H1 (cell line): ENCODE data around the gene SWT1. TPM values are rescaled to one million over a fixed set of nuclear protein-coding genes. Genes with fewer than 3 reads are reported as not detected.

Experiments
- CTCF ChIA-PET: fragments of 300-600 bp; sonication (Branson Sonifier 250); formaldehyde crosslinking; loops from one replicate; lab custom pipeline; 2021; ENCODE audit not compliant: partially characterized antibody; lab: Charles Lee
- POLR2A ChIA-PET: fragments of 300-600 bp; sonication (Branson Sonifier 250); formaldehyde crosslinking; loops from one replicate; lab custom pipeline; 2021; ENCODE audit warnings: inconsistent platforms; ENCODE audit not compliant: partially characterized antibody; lab: Charles Lee
- DNase-seq, 2 experiments: peaks; one replicate each; pipeline versions ENCODE4 v3.0.0 to v3.0.0-alpha.2; 2010 to 2022; ENCODE audit warnings: low spot score in 2 of 2, low read depth in 1 of 2, mixed read lengths in 1 of 2
- FAIRE-seq: peaks from 2 replicates; lab custom pipeline; 2011; peaks lifted over from hg19 to GRCh38; lab: Jason Lieb, UNC
- H2AFZ ChIP-seq: 2 replicates; pipeline ENCODE4 v1.8.1; 2012; ENCODE audit warnings: low read length, inconsistent platforms
- H2AK5ac ChIP-seq: 2 replicates; pipeline ENCODE4 v1.6.1; 2013; ENCODE audit warnings: low read depth, low read length
- H2BK120ac ChIP-seq: replicated peaks from 2 replicates; pipeline ENCODE3; 2013; ENCODE audit warnings: low read depth, low read length, inconsistent platforms
- H2BK12ac ChIP-seq: 2 replicates; pipeline ENCODE4 v1.6.1; 2013; ENCODE audit warnings: low read depth, low read length
- H2BK15ac ChIP-seq: 2 replicates; pipeline ENCODE4 v1.6.1; 2013; ENCODE audit warnings: low read length
- H2BK20ac ChIP-seq: 2 replicates; pipeline ENCODE4 v1.6.1; 2013; ENCODE audit warnings: low read length
- H2BK5ac ChIP-seq: 2 replicates; pipeline ENCODE4 v1.6.1; 2013; ENCODE audit warnings: low read depth, low read length
- H3K14ac ChIP-seq: 2 replicates; pipeline ENCODE4 v1.6.1; 2013; ENCODE audit warnings: inconsistent platforms; ENCODE audit not compliant: insufficient read length
- H3K18ac ChIP-seq: 2 replicates; pipeline ENCODE4 v1.6.1; 2013; ENCODE audit warnings: low read length; ENCODE audit errors: extremely low read depth
- H3K23ac ChIP-seq: 2 replicates; pipeline ENCODE4 v1.6.1; 2013; ENCODE audit warnings: inconsistent platforms; ENCODE audit not compliant: insufficient read length
- H3K23me2 ChIP-seq: 2 replicates; pipeline ENCODE4 v1.6.1; 2013; ENCODE audit warnings: low read depth, low read length
- H3K27ac ChIP-seq: 2 replicates; pipeline ENCODE4 v1.6.1; 2011; ENCODE audit warnings: low read depth, low read length, inconsistent platforms
- H3K27me3 ChIP-seq, 4 experiments: replicated peaks in 1 of 4; 1 replicate in 1 of 4; 2 replicates in 3 of 4; pipeline versions ENCODE4 v1.6.1 to v1.8.1; 2011 to 2013; ENCODE audit warnings: low read length in 3 of 4, mild to moderate bottlenecking in 3 of 4, inconsistent platforms in 2 of 4, mixed read lengths in 2 of 4, moderate library complexity in 1 of 4; ENCODE audit not compliant: control insufficient read depth in 3 of 4, insufficient read depth in 3 of 4; ENCODE audit errors: extremely low read depth in 1 of 4
- H3K36me3 ChIP-seq, 4 experiments: 2 replicates each; pipeline versions ENCODE4 v1.6.1 to v1.8.1; 2011 to 2013; ENCODE audit warnings: mild to moderate bottlenecking in 4 of 4, low read length in 3 of 4, moderate library complexity in 2 of 4, control low read depth in 1 of 4, inconsistent platforms in 1 of 4; ENCODE audit not compliant: insufficient read depth in 4 of 4, control insufficient read depth in 2 of 4
- H3K4ac ChIP-seq: replicated peaks from 2 replicates; pipeline ENCODE3; 2013; ENCODE audit warnings: low read length, low read depth, mixed read lengths, inconsistent platforms; ENCODE audit not compliant: insufficient read length
- H3K4me1 ChIP-seq, 4 experiments: replicated peaks in 1 of 4; 1 replicate in 1 of 4; 2 replicates in 3 of 4; pipeline versions ENCODE4 v1.6.1 to v1.8.1; 2011 to 2013; ENCODE audit warnings: low read length in 3 of 4, inconsistent platforms in 2 of 4, mixed read lengths in 1 of 4; ENCODE audit not compliant: insufficient read depth in 4 of 4, control insufficient read depth in 3 of 4
- H3K4me2 ChIP-seq, 2 experiments: 2 replicates each; pipeline versions ENCODE4 v1.6.1 to v1.8.1; 2011 to 2013; ENCODE audit warnings: low read depth in 2 of 2, low read length in 2 of 2, control low read depth in 1 of 2, inconsistent platforms in 1 of 2, mild to moderate bottlenecking in 1 of 2; ENCODE audit not compliant: insufficient read depth in 1 of 2
- H3K4me3 ChIP-seq, 4 experiments: fragments of 200-600, 300-600 bp in 1 of 4; sonication (generic), shearing (Covaris generic), sonication (Bioruptor Twin) in 1 of 4; 2 replicates each; pipeline versions ENCODE4 v1.5.1 to v1.8.1; 2011 to 2016; ENCODE audit warnings: low read length in 4 of 4, low read depth in 3 of 4, control low read depth in 2 of 4, inconsistent platforms in 2 of 4, mild to moderate bottlenecking in 2 of 4, mixed read lengths in 1 of 4, moderate library complexity in 1 of 4; ENCODE audit not compliant: insufficient read depth in 2 of 4; ENCODE audit errors: extremely low read depth in 1 of 4
- H3K56ac ChIP-seq: replicated peaks from 2 replicates; pipeline ENCODE3; 2013; ENCODE audit warnings: low read depth, mild to moderate bottlenecking, mixed read lengths, low read length, inconsistent platforms; ENCODE audit not compliant: insufficient read length
- H3K79me1 ChIP-seq: 2 replicates; pipeline ENCODE4 v1.6.1; 2013; ENCODE audit warnings: low read depth, low read length, control low read depth
- H3K79me2 ChIP-seq, 2 experiments: 2 replicates each; pipeline versions ENCODE4 v1.6.1 to v1.8.1; 2012 to 2013; ENCODE audit warnings: low read length in 2 of 2, mild to moderate bottlenecking in 2 of 2, inconsistent platforms in 1 of 2; ENCODE audit not compliant: insufficient read depth in 2 of 2, control insufficient read depth in 1 of 2
- H3K9ac ChIP-seq, 4 experiments: replicated peaks in 1 of 4; 1 replicate in 1 of 4; 2 replicates in 3 of 4; pipeline versions ENCODE4 v1.6.1 to v1.8.1; 2011 to 2013; ENCODE audit warnings: low read depth in 3 of 4, low read length in 3 of 4, control low read depth in 2 of 4, mild to moderate bottlenecking in 2 of 4, moderate library complexity in 2 of 4, inconsistent platforms in 1 of 4; ENCODE audit errors: extremely low read depth in 1 of 4
- H3K9me3 ChIP-seq, 2 experiments: 2 replicates each; pipeline versions ENCODE4 v1.6.1 to v1.8.1; 2012 to 2013; ENCODE audit warnings: mild to moderate bottlenecking in 2 of 2, moderate library complexity in 2 of 2, control low read depth in 1 of 2, inconsistent platforms in 1 of 2, low read depth in 1 of 2, low read length in 1 of 2, mixed read lengths in 1 of 2; ENCODE audit not compliant: insufficient read depth in 2 of 2
- H4K20me1 ChIP-seq, 2 experiments: replicated peaks in 1 of 2; 2 replicates each; pipeline versions ENCODE3 to v1.8.1; 2011 to 2013; ENCODE audit warnings: inconsistent platforms in 2 of 2, low read length in 2 of 2, mild to moderate bottlenecking in 1 of 2; ENCODE audit not compliant: insufficient read depth in 2 of 2, control insufficient read depth in 1 of 2
- H4K5ac ChIP-seq: 2 replicates; pipeline ENCODE4 v1.6.1; 2013; ENCODE audit warnings: low read length, low read depth, mixed read lengths, inconsistent platforms; ENCODE audit not compliant: insufficient read length
- H4K8ac ChIP-seq: 2 replicates; pipeline ENCODE4 v1.8.0; 2013; ENCODE audit warnings: mild to moderate bottlenecking, moderate library complexity, low read length, inconsistent platforms; ENCODE audit not compliant: insufficient read depth; ENCODE audit errors: extremely low read depth
- H4K91ac ChIP-seq: replicated peaks from 2 replicates; pipeline ENCODE3; 2013; ENCODE audit warnings: low read length, mixed read lengths, inconsistent platforms; ENCODE audit not compliant: insufficient read length
- BACH1 ChIP-seq: IDR thresholded peaks from 2 replicates; pipeline ENCODE4 v1.6.1; 2012; ENCODE audit warnings: low read length, improper control_type of control experiment
- BRCA1 ChIP-seq: IDR thresholded peaks from 2 replicates; pipeline ENCODE4 v1.6.1; 2012; ENCODE audit warnings: low read depth, low read length, improper control_type of control experiment
- EGR1 ChIP-seq: IDR thresholded peaks from 2 replicates; pipeline ENCODE4 v1.6.1; 2011; ENCODE audit warnings: low read depth, low read length, borderline replicate concordance
- FOSL1 ChIP-seq: IDR thresholded peaks from 2 replicates; pipeline ENCODE4 v1.6.1; 2011; ENCODE audit warnings: mild to moderate bottlenecking, low read depth, low read length, moderate library complexity; ENCODE audit not compliant: insufficient read depth
- JUN ChIP-seq: IDR thresholded peaks from 2 replicates; pipeline ENCODE4 v1.6.1; 2011; ENCODE audit warnings: low read depth, mild to moderate bottlenecking, improper control_type of control experiment, low read length
- SAP30 ChIP-seq: fragments of 300-600 bp; sonication (generic); IDR thresholded peaks from 2 replicates; pipeline ENCODE4 v1.7.1; 2012; ENCODE audit warnings: low read length, moderate library complexity, mild to moderate bottlenecking, inconsistent platforms; ENCODE audit not compliant: insufficient read depth, insufficient replicate concordance
- SIX5 ChIP-seq: IDR thresholded peaks from 2 replicates; pipeline ENCODE4 v1.6.1; 2011; ENCODE audit warnings: mild to moderate bottlenecking, low read depth, low read length
- TAF7 ChIP-seq: optimal IDR thresholded peaks from 2 replicates; pipeline ENCODE3; 2011; ENCODE audit warnings: low read depth, mild to moderate bottlenecking, inconsistent platforms, low read length, moderate library complexity, borderline replicate concordance
- WGBS, 2 experiments: shearing (Covaris generic) in 1 of 2; methylation state at CpG; one replicate each; pipeline versions ENCODE4 v1.1.6 to v1.1.7; 2013 to 2015; ENCODE audit warnings: low lambda C conversion rate in 2 of 2, mixed read lengths in 2 of 2, inconsistent platforms in 1 of 2, low coverage in 1 of 2, missing lambda C conversion rate in 1 of 2; ENCODE audit not compliant: insufficient replicate concordance in 2 of 2, insufficient coverage in 1 of 2, insufficient read length in 1 of 2; ENCODE audit errors: extremely low coverage in 1 of 2, missing lambda C conversion rate in 1 of 2; 5-methylcytosine and 5-hydroxymethylcytosine counted together
- polyA plus RNA-seq, 7 experiments: library from polyadenylated mRNA; depleted of rRNA in 3 of 7; stranded (reverse) in 5 of 7; unstranded in 2 of 7; fragments of >200 nt in 5 of 7; fragments of 200-250 nt in 2 of 7; gene quantifications; 1 replicate in 5 of 7; 2 replicates in 1 of 7; 4 replicates in 1 of 7; pipeline versions ENCODE4 v1.2.1 to v1.2.3, GENCODE V29; 2011 to 2013; ENCODE audit warnings: missing spikeins in 2 of 7, mixed read lengths in 2 of 7
- total RNA-seq: library from RNA; stranded (reverse); fragmentation: NEBNext Ultra II Directional; extraction: Animal tissue kit (Norgen Biotek cat#: 25700); gene quantifications from 2 replicates; pipeline ENCODE4 v1.2.1, GENCODE V29; 2021
- TF ChIP-seq, protein P1 (sequence below): IDR thresholded peaks from 2 replicates; pipeline ENCODE4 v1.6.1; 2012; ENCODE audit warnings: low read length, inconsistent platforms

SWT1 gene
- total and polyA plus RNA-seq, 2 of the 8 experiments (the other 6 are each of a cell fraction or from before 2014, with no cell fraction given): 1.4 to 6.2 TPM

GRCh38 chr1:185268352-185268751, 111.4 kb downstream of the SWT1 start:
- no peak overlapping the region for H2BK5ac ChIP-seq
- ChIA-PET POLR2A (no interaction called here), CTCF (no interaction called here)
- WGBS, 2 experiments: 78% methylated on average over 2 of the region's 2 CpGs; no CpG with 5 or more reads in 1 of the 2 experiments
- no peaks in the 10 kb centered on the region for H3K23me2 ChIP-seq
- H4K20me1 ChIP-seq: no peaks in the 10 kb centered on the region
- H3K4me3 ChIP-seq: no peak overlapping the region
- H2BK12ac ChIP-seq: no peak overlapping the region
- H3K27me3 ChIP-seq: no peaks in the 10 kb centered on the region
- no peak overlapping the region for H3K23ac ChIP-seq
- no peak for TF ChIP-seq EGR1
- no peak for TF ChIP-seq BACH1
- no peak for TF ChIP-seq JUN
- TF ChIP-seq, protein P1, sequence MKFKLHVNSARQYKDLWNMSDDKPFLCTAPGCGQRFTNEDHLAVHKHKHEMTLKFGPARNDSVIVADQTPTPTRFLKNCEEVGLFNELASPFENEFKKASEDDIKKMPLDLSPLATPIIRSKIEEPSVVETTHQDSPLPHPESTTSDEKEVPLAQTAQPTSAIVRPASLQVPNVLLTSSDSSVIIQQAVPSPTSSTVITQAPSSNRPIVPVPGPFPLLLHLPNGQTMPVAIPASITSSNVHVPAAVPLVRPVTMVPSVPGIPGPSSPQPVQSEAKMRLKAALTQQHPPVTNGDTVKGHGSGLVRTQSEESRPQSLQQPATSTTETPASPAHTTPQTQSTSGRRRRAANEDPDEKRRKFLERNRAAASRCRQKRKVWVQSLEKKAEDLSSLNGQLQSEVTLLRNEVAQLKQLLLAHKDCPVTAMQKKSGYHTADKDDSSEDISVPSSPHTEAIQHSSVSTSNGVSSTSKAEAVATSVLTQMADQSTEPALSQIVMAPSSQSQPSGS: no peak
- TF ChIP-seq SIX5: no peak
- TF ChIP-seq SAP30: no peak
- TF ChIP-seq TAF7: no peak
- TF ChIP-seq FOSL1: no peak
- TF ChIP-seq BRCA1: no peak
- no peaks in the 10 kb centered on the region for H3K4me1 ChIP-seq
- H2BK120ac ChIP-seq: no peak overlapping the region
- FAIRE-seq: no peak
- no peak overlapping the region for H3K4me2 ChIP-seq
- no peak overlapping the region for H2AK5ac ChIP-seq
- H3K18ac ChIP-seq: no peak overlapping the region
- H4K8ac ChIP-seq: no peak overlapping the region
- no peak overlapping the region for H2BK15ac ChIP-seq
- no peak overlapping the region for H2AFZ ChIP-seq
- no peak overlapping the region for H3K9ac ChIP-seq
- H3K36me3 ChIP-seq: no peaks in the 10 kb centered on the region
- no peaks in the 10 kb centered on the region for H3K9me3 ChIP-seq
- no peak overlapping the region for H4K91ac ChIP-seq
- no peaks in the 10 kb centered on the region for H3K79me1 ChIP-seq
- no peak overlapping the region for H2BK20ac ChIP-seq
- H3K14ac ChIP-seq: no peak overlapping the region
- DNase-seq: no peak
- H3K27ac ChIP-seq: no peak overlapping the region
- H4K5ac ChIP-seq: no peak overlapping the region
- no peak overlapping the region for H3K56ac ChIP-seq
- H3K4ac ChIP-seq: no peak overlapping the region
- no peaks in the 10 kb centered on the region for H3K79me2 ChIP-seq
